Thyroid gland (tissue), 4 donors: Measurements from ENCODE around the gene IL17D.

ENCODE experiments used
- POLR2A ChIP-seq, 2 donors: fragments of 450-650 bp; IDR thresholded peaks; one replicate each; pipeline ENCODE4 v1.6.1; 2017; ENCODE audit warnings: antibody characterized with exemption in 2 of 2, mild to moderate bottlenecking in 2 of 2, moderate library complexity in 1 of 2
- TF ChIP-seq, protein P1 (sequence below), 6 experiments: fragments of 200-600 bp in 3 of 6; fragments of 450-650 bp in 3 of 6; sonication (generic) in 3 of 6; IDR thresholded peaks; one replicate each; pipeline ENCODE4 v1.5.1; 2016 to 2019; ENCODE audit warnings: antibody characterized with exemption in 6 of 6, mild to moderate bottlenecking in 2 of 6, inconsistent platforms in 1 of 6, moderate library complexity in 1 of 6

DNA sequence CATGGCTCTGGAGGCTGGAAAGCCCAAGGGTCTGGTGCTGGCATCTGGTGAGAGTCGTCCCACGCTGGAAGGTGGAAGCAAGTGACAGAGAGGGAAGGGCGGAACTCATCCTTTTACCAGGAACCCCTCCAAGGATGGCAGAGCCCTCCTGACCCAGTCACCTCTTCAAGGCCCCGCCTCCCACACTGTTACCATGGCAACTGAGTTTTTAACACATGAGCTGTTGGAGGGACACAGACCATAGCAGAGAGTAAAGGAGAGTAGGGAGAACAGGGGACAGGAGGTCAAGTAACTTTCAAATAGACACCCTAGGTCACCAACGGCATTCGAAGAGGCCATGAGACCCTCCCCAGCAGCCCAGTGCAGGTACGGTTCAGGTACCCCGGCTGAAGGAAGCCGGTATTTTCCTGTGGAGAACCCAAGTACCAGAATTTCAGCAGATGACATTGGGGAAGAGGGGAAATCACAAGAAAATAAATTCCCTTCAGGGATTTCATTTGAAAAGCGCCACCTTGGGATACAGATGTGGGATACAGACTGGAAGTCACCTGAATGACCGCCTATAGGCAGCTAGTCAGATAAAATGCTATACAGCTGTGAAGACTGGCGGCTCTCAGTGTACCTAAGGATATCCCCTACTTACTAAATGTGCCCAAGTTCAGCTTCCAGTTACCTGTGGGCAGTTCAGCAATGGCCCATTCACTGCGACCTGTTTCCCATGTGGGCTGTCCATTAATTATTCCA, 8.0 kb downstream of the IL17D start:
- no peak for TF ChIP-seq POLR2A (IDR thresholded peaks at IDR 0.05)
- TF ChIP-seq, protein P1, sequence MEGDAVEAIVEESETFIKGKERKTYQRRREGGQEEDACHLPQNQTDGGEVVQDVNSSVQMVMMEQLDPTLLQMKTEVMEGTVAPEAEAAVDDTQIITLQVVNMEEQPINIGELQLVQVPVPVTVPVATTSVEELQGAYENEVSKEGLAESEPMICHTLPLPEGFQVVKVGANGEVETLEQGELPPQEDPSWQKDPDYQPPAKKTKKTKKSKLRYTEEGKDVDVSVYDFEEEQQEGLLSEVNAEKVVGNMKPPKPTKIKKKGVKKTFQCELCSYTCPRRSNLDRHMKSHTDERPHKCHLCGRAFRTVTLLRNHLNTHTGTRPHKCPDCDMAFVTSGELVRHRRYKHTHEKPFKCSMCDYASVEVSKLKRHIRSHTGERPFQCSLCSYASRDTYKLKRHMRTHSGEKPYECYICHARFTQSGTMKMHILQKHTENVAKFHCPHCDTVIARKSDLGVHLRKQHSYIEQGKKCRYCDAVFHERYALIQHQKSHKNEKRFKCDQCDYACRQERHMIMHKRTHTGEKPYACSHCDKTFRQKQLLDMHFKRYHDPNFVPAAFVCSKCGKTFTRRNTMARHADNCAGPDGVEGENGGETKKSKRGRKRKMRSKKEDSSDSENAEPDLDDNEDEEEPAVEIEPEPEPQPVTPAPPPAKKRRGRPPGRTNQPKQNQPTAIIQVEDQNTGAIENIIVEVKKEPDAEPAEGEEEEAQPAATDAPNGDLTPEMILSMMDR (IDR thresholded peaks at IDR 0.05) = no peak
